Amygdala (tissue), 56 donors: ENCODE data around the gene GJB6.

Experiments
- DNase-seq, 56 donors: peaks; one replicate each; lab custom pipeline; 2025; lab: John Stamatoyannopoulos, UW

The GJB6 gene

DNA sequence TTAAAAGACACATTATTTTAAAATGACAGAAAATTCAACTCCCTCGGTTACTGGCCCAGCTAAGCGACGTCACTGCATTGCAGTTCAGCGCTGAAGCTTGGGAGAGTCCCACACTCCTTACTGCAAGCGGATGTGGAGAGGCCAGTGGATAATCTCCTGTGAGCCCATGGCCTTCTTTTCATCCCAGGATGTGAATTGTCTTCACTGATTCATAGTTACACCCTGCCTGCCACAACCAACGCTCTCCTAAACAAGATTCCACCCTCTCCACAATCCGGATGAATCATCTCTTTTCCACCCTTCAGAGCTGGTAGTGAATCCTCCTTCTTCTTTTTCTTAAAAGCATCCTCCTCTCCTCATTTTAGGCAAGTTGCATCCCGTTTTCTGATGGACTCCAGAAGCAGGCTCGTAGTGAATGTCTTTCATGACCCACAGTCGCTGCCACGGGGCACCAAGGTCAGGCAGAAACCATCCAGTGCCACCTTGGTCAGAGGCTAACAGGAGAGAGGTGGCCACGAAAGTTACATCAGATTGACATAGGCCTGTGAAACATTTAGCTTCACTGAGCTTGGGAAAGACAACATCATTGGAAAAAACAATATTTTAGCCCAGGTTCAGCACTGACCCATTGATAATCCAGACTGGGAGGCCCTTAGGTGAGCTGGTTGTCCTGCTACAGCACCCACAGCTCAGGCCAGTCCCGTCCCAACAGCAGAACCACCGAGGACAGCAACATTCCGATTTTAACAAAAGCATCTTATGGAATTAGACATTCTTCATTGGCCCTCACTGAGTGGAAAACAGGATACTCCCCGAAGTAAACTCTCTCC, 41.4 kb downstream of the GJB6 start:
- DNase-seq, result no peak

DNA sequence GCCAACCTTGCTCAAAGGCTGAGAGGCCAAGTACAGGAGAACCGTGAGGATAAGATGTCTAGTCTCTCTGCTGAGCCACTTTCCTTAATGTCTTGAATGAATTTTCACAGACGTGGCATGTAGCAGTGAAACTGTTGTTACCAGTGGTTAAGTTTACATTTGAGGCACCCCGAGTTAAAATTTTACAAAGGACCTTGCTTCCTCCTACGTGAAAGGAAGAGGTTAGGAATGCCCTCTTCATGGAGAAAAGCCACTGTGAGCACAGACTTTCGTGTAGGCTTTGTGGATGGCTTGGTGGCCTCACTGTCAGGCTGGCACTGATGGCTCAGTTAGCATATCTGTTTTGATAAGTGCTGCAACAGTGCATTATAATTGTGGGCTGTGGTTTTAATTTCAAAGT, 42.0 kb downstream of the GJB6 start:
- DNase-seq, result no peak

DNA sequence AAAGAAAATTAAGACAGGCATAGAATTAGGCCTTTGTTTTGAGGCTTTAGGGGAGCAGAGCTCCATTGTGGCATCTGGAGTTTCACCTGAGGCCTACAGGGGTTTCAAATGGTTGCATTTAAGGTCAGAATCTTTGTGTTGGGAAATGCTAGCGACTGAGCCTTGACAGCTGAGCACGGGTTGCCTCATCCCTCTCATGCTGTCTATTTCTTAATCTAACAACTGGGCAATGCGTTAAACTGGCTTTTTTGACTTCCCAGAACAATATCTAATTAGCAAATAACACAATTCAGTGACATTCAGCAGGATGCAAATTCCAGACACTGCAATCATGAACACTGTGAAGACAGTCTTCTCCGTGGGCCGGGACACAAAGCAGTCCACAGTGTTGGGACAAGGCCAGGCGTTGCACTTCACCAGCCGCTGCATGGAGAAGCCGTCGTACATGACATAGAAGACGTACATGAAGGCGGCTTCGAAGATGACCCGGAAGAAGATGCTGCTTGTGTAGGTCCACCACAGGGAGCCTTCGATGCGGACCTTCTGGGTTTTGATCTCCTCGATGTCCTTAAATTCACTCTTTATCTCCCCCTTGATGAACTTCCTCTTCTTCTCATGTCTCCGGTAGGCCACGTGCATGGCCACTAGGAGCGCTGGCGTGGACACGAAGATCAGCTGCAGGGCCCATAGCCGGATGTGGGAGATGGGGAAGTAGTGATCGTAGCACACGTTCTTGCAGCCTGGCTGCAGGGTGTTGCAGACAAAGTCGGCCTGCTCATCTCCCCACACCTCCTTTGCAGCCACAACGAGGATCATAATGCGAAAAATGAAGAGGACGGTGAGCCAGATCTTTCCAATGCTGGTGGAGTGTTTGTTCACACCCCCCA, 43.2 kb downstream of the GJB6 start:
- DNase-seq, result no peak

DNA sequence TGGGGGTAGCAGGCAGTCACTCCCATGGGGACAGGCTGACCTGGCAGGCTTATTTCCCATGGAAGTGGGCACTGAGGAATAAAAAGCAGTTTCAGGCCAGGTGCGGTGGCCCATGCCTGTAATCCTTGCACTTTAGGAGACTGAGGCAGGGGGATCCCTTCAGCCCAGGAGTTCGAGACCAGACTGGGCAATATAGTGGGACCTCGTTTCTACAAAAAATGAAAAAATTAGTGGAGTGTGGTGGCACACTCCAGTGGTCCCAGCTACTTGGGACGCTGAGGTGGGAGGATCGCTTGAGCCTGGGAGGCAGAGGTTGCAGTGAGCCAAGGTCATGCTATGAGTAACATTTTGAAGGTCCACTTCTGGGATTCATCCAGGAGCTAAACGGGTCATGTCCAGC, 45.3 kb downstream of the GJB6 start:
- DNase-seq, result no peak

DNA sequence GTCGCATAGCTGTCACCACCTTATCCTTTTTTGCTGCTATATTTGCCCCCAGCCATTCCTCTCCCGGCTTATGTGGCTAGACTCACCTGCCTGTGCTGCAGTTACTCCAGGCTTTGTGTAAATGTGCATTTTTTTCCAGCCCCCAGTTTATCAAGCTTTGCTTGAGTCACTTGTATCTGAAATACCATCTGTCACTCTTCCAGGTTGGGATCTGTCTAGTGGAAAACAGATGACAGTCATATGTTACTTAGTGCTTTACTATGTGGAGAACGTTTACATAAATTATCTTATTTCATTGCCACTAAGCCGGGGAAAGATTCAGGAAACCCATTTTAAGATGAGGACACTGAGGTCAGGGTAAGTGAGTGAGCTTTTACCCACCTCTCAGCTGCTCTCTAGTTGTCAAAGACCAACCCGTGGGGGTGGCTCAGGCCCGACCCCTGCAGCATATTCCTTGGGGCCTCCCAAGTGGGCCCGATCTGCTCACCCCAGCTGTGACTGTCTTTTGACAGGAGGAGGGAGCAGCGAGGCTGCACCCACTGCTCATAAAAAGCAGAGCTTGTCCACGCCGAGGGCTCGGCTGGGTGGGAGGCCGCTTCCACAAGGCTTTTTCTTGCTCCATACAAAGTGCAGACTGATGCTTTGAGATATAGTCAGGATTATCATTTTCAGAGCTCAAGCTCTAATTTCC, 46.6 kb downstream of the GJB6 start:
- no peak for DNase-seq

DNA sequence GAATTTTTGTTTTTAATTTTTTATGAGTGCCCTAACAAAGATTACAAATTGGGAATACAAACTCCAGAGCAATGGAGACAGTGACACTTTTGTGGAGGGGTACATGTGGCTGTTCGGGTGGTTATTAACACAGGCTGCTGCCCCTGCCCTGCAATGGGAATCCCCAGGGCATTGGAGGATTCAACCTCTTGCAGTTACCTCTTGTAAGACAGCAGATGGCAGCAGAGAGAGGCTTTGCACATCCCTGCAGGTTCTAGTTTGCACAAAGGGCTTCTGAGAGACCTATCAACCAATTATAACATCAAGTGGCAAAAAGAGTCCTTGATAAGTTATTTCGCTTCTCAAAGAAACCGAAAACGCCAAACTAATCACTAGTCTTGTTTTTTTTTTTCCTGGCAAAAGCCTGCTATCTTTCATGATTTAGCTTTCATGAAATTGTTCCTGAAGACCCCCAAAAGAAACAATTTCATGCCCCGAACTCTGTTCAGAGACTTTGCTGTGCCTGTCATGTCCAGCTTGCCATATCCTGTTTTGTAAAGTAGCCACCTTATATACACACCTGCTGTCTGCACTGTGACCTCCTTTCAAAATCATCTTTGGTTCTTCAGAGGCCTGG, 49.8 kb downstream of the GJB6 start:
- DNase-seq, result peak in 27 of 56 donors; percentile 1 to 62 (median 22)

DNA sequence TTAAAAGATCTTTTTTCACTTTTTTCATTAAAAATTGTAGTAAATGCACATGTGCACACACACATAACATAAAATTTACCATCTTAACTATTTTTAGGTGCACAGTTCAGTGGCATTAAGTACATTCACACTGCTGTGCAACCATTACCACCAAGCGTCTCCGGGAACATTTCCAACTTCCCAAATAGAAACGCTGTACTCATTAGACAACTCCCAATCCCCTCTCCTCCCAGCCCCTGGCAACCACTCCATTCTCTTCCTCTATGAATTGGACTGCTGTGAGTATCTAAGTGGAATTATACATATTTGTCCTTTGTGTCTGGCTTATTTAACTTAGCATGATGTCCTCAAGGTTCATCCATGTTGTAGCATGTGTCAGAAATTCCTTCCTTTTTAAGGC, 50.9 kb downstream of the GJB6 start:
- no peak for DNase-seq

DNA sequence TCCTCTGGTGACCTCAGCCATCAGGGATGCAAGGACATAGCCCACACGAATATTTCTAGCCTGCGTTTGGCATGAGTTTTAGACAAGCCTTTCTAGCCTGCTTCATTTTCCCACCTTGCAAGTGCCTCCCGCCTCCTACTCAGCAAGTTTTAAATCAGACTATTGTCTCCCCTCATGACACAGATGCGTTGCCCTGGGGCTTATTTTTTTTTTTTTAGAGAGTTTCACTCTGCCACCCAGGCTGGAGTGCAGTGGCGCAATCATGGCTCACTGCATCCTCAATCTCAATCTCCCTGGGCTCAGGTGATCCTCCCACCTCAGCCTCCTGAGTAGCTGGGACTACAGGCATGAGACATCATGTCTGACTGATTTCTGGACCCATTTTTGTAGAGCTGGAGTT, 54.0 kb downstream of the GJB6 start:
- DNase-seq, result no peak

DNA sequence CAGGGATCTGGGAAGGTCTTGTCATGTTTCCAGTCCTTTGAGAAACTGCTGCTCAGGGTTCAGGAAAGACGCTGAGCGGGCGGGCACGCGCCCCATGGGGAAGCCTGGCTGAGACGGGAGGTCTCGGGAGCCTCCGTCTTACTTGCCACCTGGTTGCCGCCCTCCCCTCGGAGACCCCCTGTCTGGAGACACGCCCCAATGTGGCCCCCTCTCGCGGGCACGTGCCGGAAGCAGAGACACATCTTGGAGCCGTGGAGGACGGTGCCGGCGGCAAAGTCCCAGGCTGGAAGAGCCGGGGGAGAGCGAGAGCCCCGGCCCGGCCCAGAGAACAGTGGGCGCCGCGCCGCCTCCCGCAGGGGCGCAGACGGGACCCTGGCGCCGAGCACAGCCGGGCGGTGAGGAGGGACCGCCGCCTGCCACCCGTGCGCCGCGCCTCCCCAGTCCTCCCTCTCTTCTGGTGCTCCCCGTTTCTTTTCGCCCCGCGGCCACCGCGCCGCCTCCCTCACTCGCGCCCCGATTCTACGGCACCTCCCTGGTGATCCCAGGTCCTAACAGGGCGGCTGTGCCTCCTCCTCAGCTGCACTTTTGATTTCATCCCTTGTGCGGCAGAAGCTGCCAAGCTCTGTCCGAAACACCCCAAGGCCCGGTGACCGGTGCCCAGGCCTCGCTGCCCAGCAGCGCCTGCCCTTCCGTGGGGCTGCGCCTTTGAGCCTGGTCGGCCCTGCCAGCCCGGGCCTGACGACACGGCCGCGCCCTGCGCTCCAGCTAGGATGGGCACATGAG, 54.9 kb downstream of the GJB6 start:
- no peak for DNase-seq

DNA sequence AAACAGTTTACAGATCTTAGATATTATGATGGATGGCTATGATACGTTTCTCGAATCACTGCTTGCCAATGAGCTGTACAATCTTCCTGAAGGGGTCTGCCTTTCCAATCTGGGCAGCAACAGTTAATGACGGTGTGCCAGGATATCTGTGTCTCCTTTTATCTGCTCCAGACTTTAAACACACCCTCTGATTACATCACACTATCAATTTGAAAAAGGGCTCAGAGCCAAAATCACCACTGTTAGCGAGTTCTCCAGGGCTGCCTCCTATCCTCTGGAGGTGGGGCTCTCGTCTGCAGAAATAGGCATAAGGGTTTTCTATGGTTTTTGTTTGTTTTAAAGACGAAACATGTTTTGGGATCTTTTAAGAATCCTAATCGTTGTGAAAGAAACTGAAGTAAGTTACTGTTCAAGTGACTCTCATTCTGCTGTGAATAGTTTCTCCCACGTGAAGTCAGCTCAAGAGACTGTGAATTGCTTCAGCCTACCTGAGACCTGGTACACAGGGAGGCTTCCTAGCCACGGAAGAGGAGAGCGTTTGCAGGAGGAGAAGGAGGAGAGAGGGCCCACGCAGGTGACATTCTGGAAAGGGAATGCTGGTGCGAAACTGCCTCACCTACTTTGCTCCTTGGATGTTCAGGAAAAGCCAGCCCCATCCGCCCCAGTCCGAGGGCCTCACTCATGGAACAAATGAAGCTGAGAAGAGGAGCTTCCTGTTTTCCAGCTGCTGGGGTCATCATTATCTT, 56.0 kb downstream of the GJB6 start:
- no peak for DNase-seq

DNA sequence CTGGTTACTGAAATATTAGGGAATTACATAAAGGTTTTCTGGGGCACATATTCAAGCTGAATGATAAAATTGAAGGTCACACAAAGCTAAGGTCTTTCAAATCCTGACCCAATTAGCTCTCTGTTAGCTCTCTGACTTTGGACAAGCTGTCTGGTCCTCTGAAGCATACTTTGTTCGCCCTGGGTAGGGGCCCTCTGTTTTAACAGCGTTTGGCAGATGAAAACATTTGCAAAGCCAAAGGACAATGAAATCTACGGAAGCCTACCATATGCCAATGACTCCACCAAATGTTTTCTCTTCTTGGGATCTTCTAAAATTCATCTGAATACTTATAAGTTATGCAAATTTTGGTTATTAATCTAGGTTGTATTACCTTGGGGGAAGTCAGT, 56.7 kb downstream of the GJB6 start:
- no peak for DNase-seq

DNA sequence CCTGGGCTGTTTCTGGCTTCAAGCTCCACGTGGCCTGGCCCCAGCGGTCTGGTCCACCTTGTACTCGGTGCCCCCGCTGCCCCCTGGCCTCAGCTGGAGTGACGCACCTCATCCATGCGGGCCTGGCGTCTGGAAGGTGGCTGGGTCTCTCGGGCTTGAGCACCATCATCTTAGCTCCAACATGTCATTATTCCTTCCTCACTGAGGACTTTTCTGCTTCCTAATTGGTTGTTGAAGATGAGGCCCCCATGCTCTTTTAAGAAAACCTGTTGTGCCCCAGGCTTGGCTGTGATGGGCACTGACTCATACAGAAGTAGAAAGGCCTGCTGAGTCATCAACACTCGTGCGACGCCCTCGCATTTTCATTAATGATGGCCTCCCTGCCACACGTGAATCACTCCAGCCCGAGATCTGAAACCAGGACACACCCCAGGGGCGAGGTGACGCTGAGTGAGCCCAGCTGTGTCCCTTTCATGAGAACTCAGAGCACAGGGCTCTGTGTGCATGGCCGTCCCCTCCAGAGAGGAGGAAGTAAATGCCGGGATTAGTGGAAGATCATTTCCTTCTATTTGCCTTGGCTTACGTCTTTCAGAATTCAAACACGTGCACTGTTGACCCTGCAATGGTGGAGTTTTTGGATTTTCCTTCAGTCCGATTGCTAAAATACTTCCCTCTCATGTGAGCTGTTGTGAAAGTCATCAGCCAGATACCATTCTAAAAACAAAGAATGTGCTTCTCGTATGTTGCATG, 57.3 kb downstream of the GJB6 start:
- DNase-seq, result peak in 1 of 56 donors; percentile 12

DNA sequence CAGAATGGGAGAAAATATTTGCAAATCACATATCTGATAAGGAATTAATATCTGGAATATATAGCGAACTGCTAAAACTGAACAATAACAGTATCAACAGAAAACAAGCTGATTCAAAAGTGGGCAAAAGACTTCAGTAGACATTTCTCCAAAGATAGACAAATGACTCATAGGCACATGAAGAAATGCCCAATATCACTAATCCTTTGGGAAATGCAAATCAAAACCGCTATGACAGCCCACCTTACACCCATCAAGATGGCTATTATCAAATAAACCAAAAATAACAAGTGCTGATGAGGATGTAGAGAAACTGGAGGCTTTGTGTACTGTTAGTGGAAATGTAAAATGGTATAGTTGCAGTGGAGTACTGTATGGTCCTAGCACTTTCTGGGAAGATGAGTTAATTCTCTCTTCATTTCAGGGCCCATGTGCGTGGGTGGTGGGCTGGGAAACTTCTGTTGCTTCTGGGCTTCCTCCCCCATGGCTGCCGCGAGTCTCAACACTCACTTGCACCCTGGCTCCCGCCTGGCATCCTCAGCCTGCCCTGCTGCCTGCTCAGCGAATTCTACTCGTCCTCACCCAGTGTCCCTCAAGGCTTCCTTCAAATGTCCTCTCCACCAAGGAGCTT, 58.9 kb downstream of the GJB6 start:
- DNase-seq, result no peak
